Body of pancreas (tissue), 4 donors: ENCODE measurements around the gene MBTPS1. TPM values are rescaled to one million over a fixed set of nuclear protein-coding genes. Genes with fewer than 3 reads are reported as not detected.

ENCODE experiments used
- ATAC-seq: fragments of 150-250 bp; one replicate; pipeline ENCODE4 v1.9.1; 2016
- DNase-seq, 4 donors: peaks; one replicate each; pipeline ENCODE4 v3.0.0-alpha.2; 2019
- H3K27ac ChIP-seq, 4 donors: fragments of 200-600 bp; sonication (generic); 1 replicate in 3 of 4; 2 replicates in 1 of 4; pipeline versions ENCODE4 v1.5.1 to v1.6.1; 2016 to 2019; ENCODE audit warnings: mild to moderate bottlenecking in 1 of 4, mixed read lengths in 1 of 4, moderate library complexity in 1 of 4
- H3K27me3 ChIP-seq, 2 donors: fragments of 200-600 bp; sonication (generic); one replicate each; pipeline ENCODE4 v1.6.0; 2016; ENCODE audit warnings: mild to moderate bottlenecking in 1 of 2
- H3K36me3 ChIP-seq, 2 donors: fragments of 200-600 bp; sonication (generic); replicated peaks in 1 of 2; 2 replicates each; pipeline ENCODE4 v1.5.1; 2016; ENCODE audit warnings: low read depth in 2 of 2; ENCODE audit not compliant: insufficient read depth in 1 of 2
- H3K4me1 ChIP-seq: fragments of 200-600 bp; sonication (generic); one replicate; pipeline ENCODE4 v1.6.0; 2016
- H3K4me3 ChIP-seq, 2 donors: fragments of 200-600 bp; sonication (generic); 1 replicate in 1 of 2; 2 replicates in 1 of 2; pipeline ENCODE4 v1.5.1; 2016 to 2019
- H3K9me3 ChIP-seq, 3 donors: fragments of 200-600 bp; sonication (generic); 1 replicate in 2 of 3; 2 replicates in 1 of 3; pipeline ENCODE4 v1.5.1; 2016
- POLR2A ChIP-seq, 3 donors: fragments of 450-650 bp; IDR thresholded peaks; one replicate each; pipeline ENCODE4 v1.6.1; 2016; ENCODE audit warnings: antibody characterized with exemption in 3 of 3, mild to moderate bottlenecking in 2 of 3
- WGBS, 2 donors: methylation state at CpG; one replicate each; pipeline ENCODE4 v1.1.5; 2017; 5-methylcytosine and 5-hydroxymethylcytosine counted together
- intact Hi-C: fragments of 100-400 bp; cut with DNase I; formaldehyde crosslinking; loops from one replicate; pipeline ENCODE4 v1.15.1; 2023
- total RNA-seq, 2 donors: library from RNA; depleted of rRNA; stranded (reverse); fragments of >200 nt; gene quantifications; one replicate each; pipeline ENCODE4 v1.1.0, GENCODE V29; 2016
- TF ChIP-seq, protein P1 (sequence below), 7 experiments: fragments of 450-650 bp in 4 of 7; fragments of 200-600 bp in 3 of 7; sonication (generic) in 3 of 7; IDR thresholded peaks; one replicate each; pipeline ENCODE4 v1.5.1; 2016 to 2019; ENCODE audit warnings: antibody characterized with exemption in 7 of 7

The MBTPS1 gene
- total RNA-seq, 2 donors from 2014 or later = 58.9 to 75.5 TPM

GRCh38 chr16:84150926-84151325 lies 34.2 kb upstream of the MBTPS1 start:
- no peaks in the 10 kb centered on the region for H3K9me3 ChIP-seq
- no peaks in the 10 kb centered on the region for H3K36me3 ChIP-seq
- WGBS, 2 donors = 72 to 92% methylated on average over 1 to 3 of the region's 3 CpGs
- no peak for TF ChIP-seq POLR2A (IDR thresholded peaks at IDR 0.05)
- no peak overlapping the region for H3K27ac ChIP-seq
- ATAC-seq (no peak), DNase-seq (no peak)
- intact Hi-C loops = no loop called here
- H3K4me3 ChIP-seq = no peak overlapping the region
- no peaks in the 10 kb centered on the region for H3K4me1 ChIP-seq
- H3K27me3 ChIP-seq = no peaks in the 10 kb centered on the region

GRCh38 chr16:84144859-84145639 lies 28.3 kb upstream of the MBTPS1 start, which contains the start of the genes DNAAF1 and HSDL1:
TSS of gene DNAAF1 (plus strand) at chr16:84145308. CDS start at chr16:84145441, 133 bp downstream.
TSS of gene HSDL1 (minus strand) at chr16:84145177. CDS start at chr16:84131321, 13,856 bp downstream.
- Histone ChIP-seq H3K4me1 (peaks cover 9% of the 10 kb centered on the region), H3K27me3 (no peaks in the 10 kb centered on the region), H3K4me3 (peak within 1 kb of the TSS; percentile 85 to 95), H3K9me3 (no peaks in the 10 kb centered on the region), H3K27ac (peak within 1 kb of the TSS in 3 of 4 donors; percentile 62 to 76 (median 69)), H3K36me3 (no peaks in the 10 kb centered on the region)
- 0 to 1% methylated on average over 32 to 77 of the region's 89 CpGs for WGBS, 2 donors
- DNase-seq = peak; percentile 90 to 94 (median 93)
- TF ChIP-seq POLR2A (IDR thresholded peaks at IDR 0.05) = peak in 2 of 3 donors; percentile 28 to 30
- TF ChIP-seq, protein P1, sequence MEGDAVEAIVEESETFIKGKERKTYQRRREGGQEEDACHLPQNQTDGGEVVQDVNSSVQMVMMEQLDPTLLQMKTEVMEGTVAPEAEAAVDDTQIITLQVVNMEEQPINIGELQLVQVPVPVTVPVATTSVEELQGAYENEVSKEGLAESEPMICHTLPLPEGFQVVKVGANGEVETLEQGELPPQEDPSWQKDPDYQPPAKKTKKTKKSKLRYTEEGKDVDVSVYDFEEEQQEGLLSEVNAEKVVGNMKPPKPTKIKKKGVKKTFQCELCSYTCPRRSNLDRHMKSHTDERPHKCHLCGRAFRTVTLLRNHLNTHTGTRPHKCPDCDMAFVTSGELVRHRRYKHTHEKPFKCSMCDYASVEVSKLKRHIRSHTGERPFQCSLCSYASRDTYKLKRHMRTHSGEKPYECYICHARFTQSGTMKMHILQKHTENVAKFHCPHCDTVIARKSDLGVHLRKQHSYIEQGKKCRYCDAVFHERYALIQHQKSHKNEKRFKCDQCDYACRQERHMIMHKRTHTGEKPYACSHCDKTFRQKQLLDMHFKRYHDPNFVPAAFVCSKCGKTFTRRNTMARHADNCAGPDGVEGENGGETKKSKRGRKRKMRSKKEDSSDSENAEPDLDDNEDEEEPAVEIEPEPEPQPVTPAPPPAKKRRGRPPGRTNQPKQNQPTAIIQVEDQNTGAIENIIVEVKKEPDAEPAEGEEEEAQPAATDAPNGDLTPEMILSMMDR (IDR thresholded peaks at IDR 0.05) = peak in 1 of 7 experiments; percentile 6
- peak; percentile 95 for ATAC-seq
- intact Hi-C loops = loop anchor here (5.0 kb wide), 1 partner anchor 37 kb away; no protein-coding TSS in a partner anchor

DNA sequence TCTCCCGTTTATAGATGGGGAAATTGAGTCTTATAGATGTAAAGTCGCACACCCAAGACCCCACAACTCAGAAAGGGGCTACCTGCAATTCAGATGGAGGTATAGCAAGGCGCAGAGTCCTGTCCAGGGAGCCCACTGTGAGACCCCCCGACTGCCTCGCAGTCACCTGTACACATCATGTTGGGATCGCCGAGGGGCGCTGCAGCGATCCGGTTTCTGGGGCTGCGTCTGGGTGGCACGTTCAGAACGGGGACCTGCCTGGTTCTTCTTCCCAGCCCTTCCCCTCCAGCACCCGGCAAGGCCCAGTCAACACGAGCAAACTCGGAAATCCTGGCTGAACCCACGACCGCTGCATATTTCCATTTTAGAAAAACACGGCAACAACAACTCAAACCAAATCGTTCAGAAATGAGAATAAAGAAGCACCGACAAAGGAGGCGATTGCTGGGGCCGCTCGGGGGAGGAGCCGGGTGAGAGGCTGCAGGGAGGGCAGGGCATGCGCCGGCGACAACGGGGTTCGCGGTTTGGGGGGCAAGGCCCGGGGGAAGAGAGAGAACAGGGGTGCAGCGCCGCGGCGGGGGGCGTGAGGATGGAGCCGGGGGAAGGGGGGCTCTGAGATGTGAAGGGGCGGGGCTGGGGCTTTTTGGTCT lies 27.6 kb upstream of the MBTPS1 start:
- Histone ChIP-seq H3K4me3 (peak overlapping the region; percentile 85 to 95), H3K27ac (peak overlapping the region in 3 of 4 donors; percentile 62 to 76 (median 69)), H3K27me3 (no peaks in the 10 kb centered on the region), H3K36me3 (no peaks in the 10 kb centered on the region), H3K9me3 (no peaks in the 10 kb centered on the region), H3K4me1 (peaks cover 9% of the 10 kb centered on the region)
- WGBS, 2 donors = 0 to 1% methylated on average over 26 to 28 of the region's 39 CpGs
- intact Hi-C loops = no loop called here
- ATAC-seq (peak; percentile 34), DNase-seq (peak; percentile 12 to 37 (median 24))
- TF ChIP-seq POLR2A (IDR thresholded peaks at IDR 0.05) = no peak

DNA sequence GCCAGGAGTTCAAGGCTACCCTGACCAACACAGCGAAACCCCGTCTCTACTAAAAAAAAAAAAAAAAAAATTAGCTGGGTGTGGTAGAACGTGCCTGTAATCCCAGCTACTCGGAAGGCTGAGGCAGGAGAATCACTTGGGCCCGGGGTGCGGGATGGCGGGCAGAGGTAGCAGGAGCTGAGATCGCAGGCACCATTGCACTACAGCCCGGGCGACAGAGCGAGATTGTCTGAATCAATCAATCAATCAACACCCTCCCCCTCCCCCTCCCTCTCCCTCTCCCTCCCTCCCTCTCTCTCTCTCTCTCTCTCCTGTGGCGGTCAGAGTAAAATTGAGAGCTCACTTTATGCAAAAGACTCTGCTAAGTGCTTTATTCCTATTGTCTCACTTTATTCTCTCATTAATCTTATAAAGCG lies 27.1 kb upstream of the MBTPS1 start:
- TF ChIP-seq, protein P1 (IDR thresholded peaks at IDR 0.05) = no peak
- no peak for TF ChIP-seq POLR2A (IDR thresholded peaks at IDR 0.05)
- WGBS, 2 donors = 17 to 24% methylated on average over 13 of the region's 13 CpGs
- H3K4me1 ChIP-seq = peaks cover 9% of the 10 kb centered on the region
- H3K36me3 ChIP-seq = no peaks in the 10 kb centered on the region
- DNase-seq = peak in 2 of 4 donors; percentile 14 to 21
- peak overlapping the region in 1 of 4 donors; percentile 62 for H3K27ac ChIP-seq
- H3K27me3 ChIP-seq = no peaks in the 10 kb centered on the region
- no peak for ATAC-seq
- intact Hi-C loops = no loop called here
- no peaks in the 10 kb centered on the region for H3K9me3 ChIP-seq
- H3K4me3 ChIP-seq = no peak overlapping the region

DNA sequence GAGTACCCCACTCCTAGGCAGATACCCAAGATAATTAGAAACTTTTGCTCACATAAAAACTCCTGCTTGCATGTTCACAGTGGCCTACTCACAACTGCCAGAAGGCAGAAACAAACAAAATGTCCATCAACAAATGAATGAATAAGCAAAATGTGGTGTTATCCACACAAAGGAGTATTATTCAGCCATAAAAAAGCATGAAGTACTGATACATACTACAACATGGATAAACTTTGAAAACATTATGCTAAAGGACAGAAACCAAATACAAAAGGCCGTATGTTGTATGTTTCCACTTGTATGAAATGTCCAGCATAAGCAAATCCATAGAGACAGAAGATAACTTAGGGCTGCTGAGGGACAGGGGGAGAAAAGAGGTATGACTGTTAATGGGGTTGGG lies 26.3 kb upstream of the MBTPS1 start:
- Histone ChIP-seq H3K9me3 (no peaks in the 10 kb centered on the region), H3K36me3 (no peaks in the 10 kb centered on the region), H3K27me3 (no peaks in the 10 kb centered on the region), H3K4me3 (no peak overlapping the region), H3K27ac (no peak overlapping the region), H3K4me1 (peaks cover 9% of the 10 kb centered on the region)
- intact Hi-C loops = no loop called here
- ATAC-seq (no peak), DNase-seq (no peak)
- TF ChIP-seq, protein P1 (IDR thresholded peaks at IDR 0.05) = no peak
- TF ChIP-seq POLR2A (IDR thresholded peaks at IDR 0.05) = no peak
- 95 to 100% methylated on average over 1 of the region's 1 CpG for WGBS, 2 donors
